Measurements from ENCODE around the gene UFM1.

DNA sequence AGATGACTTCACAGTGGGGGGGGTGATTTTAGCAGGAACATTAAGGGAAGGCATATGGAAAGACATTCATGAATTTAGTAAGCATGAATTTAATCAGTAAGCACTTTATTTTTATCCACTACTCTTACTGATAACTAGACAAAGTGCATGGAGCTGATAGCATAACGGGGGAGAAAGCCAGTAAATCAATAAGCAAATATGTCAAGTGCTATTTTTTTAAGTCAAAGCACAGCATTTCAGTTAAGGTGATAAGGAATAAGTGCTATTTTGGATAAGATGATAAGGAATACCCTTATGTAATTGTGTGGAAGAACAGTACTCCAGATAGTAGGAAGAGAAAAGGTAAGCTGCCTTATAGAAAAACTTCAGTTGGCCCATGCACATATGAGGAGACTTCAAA, 19.4 kb downstream of the UFM1 start:
- TF ChIP-seq POLR2A (IDR thresholded peaks at IDR 0.05; ENCODE audit: low read depth, low read length) = no peak
- no peak for TF ChIP-seq CTCF (conservative IDR thresholded peaks at IDR 0.05; ENCODE audit: low read depth, low read length)
- no peak for TF ChIP-seq USF2 (IDR thresholded peaks at IDR 0.05; ENCODE audit: low read depth, low read length)
- TF ChIP-seq RCOR1 (IDR thresholded peaks at IDR 0.05; ENCODE audit: insufficient replicate concordance, low read length) = no peak
- TF ChIP-seq RAD21 (IDR thresholded peaks at IDR 0.05; ENCODE audit: low read length) = no peak
- TF ChIP-seq BHLHE40 (IDR thresholded peaks at IDR 0.05; ENCODE audit: low read depth, low read length) = no peak
- TF ChIP-seq RFX5 (IDR thresholded peaks at IDR 0.05; ENCODE audit: low read depth, low read length) = no peak
- no peak for TF ChIP-seq MXI1 (IDR thresholded peaks at IDR 0.05; ENCODE audit: borderline replicate concordance, low read depth, low read length)
- no peak for TF ChIP-seq SMC3 (IDR thresholded peaks at IDR 0.05; ENCODE audit: low read depth, low read length)
- TF ChIP-seq, protein P1, sequence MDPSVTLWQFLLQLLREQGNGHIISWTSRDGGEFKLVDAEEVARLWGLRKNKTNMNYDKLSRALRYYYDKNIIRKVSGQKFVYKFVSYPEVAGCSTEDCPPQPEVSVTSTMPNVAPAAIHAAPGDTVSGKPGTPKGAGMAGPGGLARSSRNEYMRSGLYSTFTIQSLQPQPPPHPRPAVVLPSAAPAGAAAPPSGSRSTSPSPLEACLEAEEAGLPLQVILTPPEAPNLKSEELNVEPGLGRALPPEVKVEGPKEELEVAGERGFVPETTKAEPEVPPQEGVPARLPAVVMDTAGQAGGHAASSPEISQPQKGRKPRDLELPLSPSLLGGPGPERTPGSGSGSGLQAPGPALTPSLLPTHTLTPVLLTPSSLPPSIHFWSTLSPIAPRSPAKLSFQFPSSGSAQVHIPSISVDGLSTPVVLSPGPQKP (IDR thresholded peaks at IDR 0.05; ENCODE audit: borderline replicate concordance, low read depth, low read length) = no peak
- TF ChIP-seq CEBPB (IDR thresholded peaks at IDR 0.05; ENCODE audit: low read depth, low read length) = no peak
